CD14-positive monocyte (primary cell): Measurements from ENCODE around the gene GPR21. TPM values are rescaled to one million over a fixed set of nuclear protein-coding genes. Genes with fewer than 3 reads are reported as not detected.

ENCODE experiments used
- DNase-seq, 3 donors: peaks; one replicate each; pipeline ENCODE4 v3.0.0-alpha.2; 2011 to 2022
- H2AFZ ChIP-seq: 2 replicates; pipeline ENCODE4 v1.6.0; 2012; ENCODE audit warnings: mild to moderate bottlenecking, low read depth, low read length, inconsistent platforms; ENCODE audit not compliant: insufficient read depth, poor library complexity, severe bottlenecking
- H3K27ac ChIP-seq, 2 donors: 1 replicate in 1 of 2; 2 replicates in 1 of 2; pipeline ENCODE4 v1.5.1; 2012 to 2013; ENCODE audit warnings: low read length in 2 of 2, control low read depth in 1 of 2, inconsistent platforms in 1 of 2, low read depth in 1 of 2, mild to moderate bottlenecking in 1 of 2
- H3K27me3 ChIP-seq, 2 donors: one replicate each; pipeline versions ENCODE4 v1.6.0 to v1.6.1; 2011 to 2013; ENCODE audit warnings: low read length in 2 of 2; ENCODE audit not compliant: control insufficient read depth in 2 of 2, insufficient read depth in 2 of 2
- H3K36me3 ChIP-seq, 2 donors: replicated peaks in 1 of 2; 1 replicate in 1 of 2; 2 replicates in 1 of 2; pipeline versions ENCODE4 v1.5.1 to v1.6.1; 2012 to 2013; ENCODE audit warnings: low read length in 2 of 2, control low read depth in 1 of 2, inconsistent platforms in 1 of 2, mild to moderate bottlenecking in 1 of 2; ENCODE audit not compliant: insufficient read depth in 2 of 2, control insufficient read depth in 1 of 2
- H3K4me1 ChIP-seq, 2 donors: 1 replicate in 1 of 2; 2 replicates in 1 of 2; pipeline versions ENCODE4 v1.5.1 to v1.6.1; 2012 to 2013; ENCODE audit warnings: low read length in 2 of 2, control low read depth in 1 of 2, inconsistent platforms in 1 of 2, mild to moderate bottlenecking in 1 of 2, moderate library complexity in 1 of 2; ENCODE audit not compliant: insufficient read depth in 2 of 2, control insufficient read depth in 1 of 2
- H3K4me2 ChIP-seq: replicated peaks from 2 replicates; pipeline ENCODE3; 2012; ENCODE audit warnings: low read length, moderate library complexity, mild to moderate bottlenecking; ENCODE audit not compliant: poor library complexity, severe bottlenecking; ENCODE audit errors: extremely low read depth
- H3K4me3 ChIP-seq, 3 experiments: fragments of 200-600 bp in 1 of 3; sonication (generic) in 1 of 3; replicated peaks in 1 of 3; 1 replicate in 2 of 3; 2 replicates in 1 of 3; pipeline ENCODE4 v1.5.1; 2011 to 2013; ENCODE audit warnings: low read length in 3 of 3, mild to moderate bottlenecking in 3 of 3, control low read depth in 2 of 3, low read depth in 2 of 3, inconsistent platforms in 1 of 3, moderate library complexity in 1 of 3
- H3K79me2 ChIP-seq: 2 replicates; pipeline ENCODE4 v1.6.0; 2012; ENCODE audit warnings: mild to moderate bottlenecking, control low read depth, inconsistent platforms, low read length, moderate library complexity; ENCODE audit not compliant: insufficient read depth
- H3K9ac ChIP-seq: 2 replicates; pipeline ENCODE4 v1.6.0; 2017; ENCODE audit warnings: low read length, mild to moderate bottlenecking; ENCODE audit not compliant: insufficient read depth, poor library complexity, severe bottlenecking
- H3K9me3 ChIP-seq, 2 donors: replicated peaks in 1 of 2; 1 replicate in 1 of 2; 2 replicates in 1 of 2; pipeline versions ENCODE4 v1.5.1 to v1.6.1; 2012 to 2013; ENCODE audit warnings: low read length in 2 of 2, control low read depth in 1 of 2; ENCODE audit not compliant: control insufficient read depth in 1 of 2, insufficient read depth in 1 of 2
- H4K20me1 ChIP-seq: 2 replicates; pipeline ENCODE4 v1.6.0; 2012; ENCODE audit warnings: mild to moderate bottlenecking, low read length, control low read depth, moderate library complexity; ENCODE audit not compliant: insufficient read depth
- H3K27ac Mint-ChIP-seq, 7 donors: one replicate each; pipeline ENCODE4 v1.8.0; 2020; ENCODE audit warnings: mild to moderate bottlenecking in 7 of 7, mixed read lengths in 7 of 7, moderate library complexity in 6 of 7, inconsistent platforms in 2 of 7
- H3K27me3 Mint-ChIP-seq, 3 donors: one replicate each; pipeline ENCODE4 v1.8.0; 2021 to 2022; ENCODE audit warnings: low read depth in 3 of 3, mild to moderate bottlenecking in 3 of 3, mixed read lengths in 3 of 3, moderate library complexity in 3 of 3, inconsistent platforms in 1 of 3
- H3K36me3 Mint-ChIP-seq, 2 donors: one replicate each; pipeline ENCODE4 v1.8.0; 2020; ENCODE audit warnings: mixed read lengths in 2 of 2, inconsistent platforms in 1 of 2, mild to moderate bottlenecking in 1 of 2
- H3K4me1 Mint-ChIP-seq: one replicate; pipeline ENCODE4 v1.8.0; 2020; ENCODE audit warnings: mild to moderate bottlenecking, mixed read lengths
- H3K4me3 Mint-ChIP-seq, 2 donors: one replicate each; pipeline ENCODE4 v1.8.0; 2020; ENCODE audit warnings: mild to moderate bottlenecking in 2 of 2, mixed read lengths in 2 of 2, moderate library complexity in 1 of 2
- H3K9me3 Mint-ChIP-seq, 7 donors: one replicate each; pipeline ENCODE4 v1.8.0; 2020 to 2022; ENCODE audit warnings: mixed read lengths in 7 of 7, mild to moderate bottlenecking in 6 of 7, moderate library complexity in 6 of 7, inconsistent platforms in 2 of 7
- CTCF ChIP-seq: fragments of 200-600 bp; IDR thresholded peaks from one replicate; pipeline ENCODE4 v1.8.0; 2022; ENCODE audit warnings: antibody characterized with exemption, mild to moderate bottlenecking
- WGBS: methylation state at CpG from one replicate; pipeline ENCODE4 v1.1.5; 2013; ENCODE audit warnings: missing lambda C conversion rate; ENCODE audit not compliant: insufficient coverage; 5-methylcytosine and 5-hydroxymethylcytosine counted together
- intact Hi-C, 2 donors: fragments of 100-400 bp; cut with micrococcal nuclease; formaldehyde crosslinking; loops; one replicate each; pipeline versions ENCODE4 v1.15.0 to v1.15.1; 2023
- polyA plus RNA-seq, 3 donors: library from polyadenylated mRNA; depleted of rRNA in 1 of 3; unstranded in 2 of 3; stranded (reverse) in 1 of 3; fragments of 300-500 nt in 2 of 3; fragments of >200 nt in 1 of 3; fragmentation: Illumina TruSeq in 2 of 3; gene quantifications; 1 replicate in 2 of 3; 2 replicates in 1 of 3; pipeline ENCODE4 v1.2.3, GENCODE V29; 2012 to 2021

Gene GPR21
- polyA plus RNA-seq, 3 donors: 0.39 TPM; not detected in 2

- Mint-ChIP-seq H3K36me3 (peaks cover 33 to 35% of the 10 kb centered on the region in 2 donors), H3K9me3 (peaks cover 0 to 1% (median 0%) of the 10 kb centered on the region in 7 donors), H3K4me3 (no peak overlapping the region), H3K4me1 (no peaks in the 10 kb centered on the region), H3K27me3 (no peaks in the 10 kb centered on the region), H3K27ac (no peak overlapping the region)
- Histone ChIP-seq H3K4me1 (no peaks in the 10 kb centered on the region), H3K4me3 (no peak overlapping the region), H3K27me3 (no peaks in the 10 kb centered on the region), H3K79me2 (no peaks in the 10 kb centered on the region), H4K20me1 (no peaks in the 10 kb centered on the region), H3K36me3 (peaks cover 20 to 46% of the 10 kb centered on the region in 2 donors), H2AFZ (no peak overlapping the region), H3K27ac (no peak overlapping the region), H3K9ac (no peak overlapping the region), H3K4me2 (no peak overlapping the region), H3K9me3 (no peaks in the 10 kb centered on the region)
- 100% methylated on average over 6 of the region's 7 CpGs for WGBS
- TF ChIP-seq CTCF: no peak
- no peak for DNase-seq
- intact Hi-C loops: no loop called here
These were observed 27.7 kb downstream of the GPR21 start for GRCh38 chr9:123061216-123061615.

GRCh38 chr9:123062351-123063176, 29.1 kb downstream of the GPR21 start:
- H3K27ac ChIP-seq: no peak overlapping the region
- no peaks in the 10 kb centered on the region for H3K9me3 ChIP-seq
- WGBS: 100% methylated on average over 4 of the region's 7 CpGs
- Mint-ChIP-seq H3K36me3 (peaks cover 41 to 43% of the 10 kb centered on the region in 2 donors), H3K9me3 (peaks cover 0 to 1% (median 0%) of the 10 kb centered on the region in 7 donors), H3K27ac (no peak overlapping the region), H3K4me3 (no peak overlapping the region), H3K4me1 (no peaks in the 10 kb centered on the region), H3K27me3 (no peaks in the 10 kb centered on the region)
- intact Hi-C loops: no loop called here
- H3K27me3 ChIP-seq: no peaks in the 10 kb centered on the region
- no peak for TF ChIP-seq CTCF
- no peak overlapping the region for H3K4me3 ChIP-seq
- H3K9ac ChIP-seq: no peak overlapping the region
- H3K36me3 ChIP-seq: peaks cover 32 to 59% of the 10 kb centered on the region in 2 donors
- H3K4me2 ChIP-seq: no peak overlapping the region
- no peak for DNase-seq
- no peak overlapping the region for H2AFZ ChIP-seq
- H4K20me1 ChIP-seq: no peaks in the 10 kb centered on the region
- H3K79me2 ChIP-seq: no peaks in the 10 kb centered on the region
- no peaks in the 10 kb centered on the region for H3K4me1 ChIP-seq
